ENCODE results near the gene MISFA.
"Not testable (repeated sequence)": the region's sequence is repeated elsewhere in the genome, so short reads cannot be mapped to it uniquely, and the experiment has no call there.

Gene MISFA

DNA sequence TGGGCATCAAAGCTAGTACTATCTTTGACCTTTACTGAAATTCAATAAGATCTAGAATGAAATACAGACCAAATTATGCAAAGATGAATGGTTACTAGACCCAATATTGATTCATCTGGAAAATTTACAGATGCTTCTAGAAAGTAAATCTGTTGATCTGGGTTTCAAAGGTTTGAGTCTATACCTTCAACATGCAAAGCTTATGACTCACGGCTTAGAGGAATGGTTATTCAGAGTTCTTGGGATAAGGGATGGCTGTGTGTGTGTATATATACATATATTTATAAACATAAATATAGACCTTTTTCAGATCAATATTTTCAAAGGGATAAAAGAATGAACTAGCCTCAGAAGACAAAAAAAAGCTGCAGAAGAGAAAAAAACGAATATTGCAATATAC lies 33.3 kb downstream of the MISFA start:
- TF ChIP-seq ELF4 (IDR thresholded peaks at IDR 0.05) (no peak), L3MBTL2 (conservative IDR thresholded peaks at IDR 0.05) (no peak), ARNT (IDR thresholded peaks at IDR 0.05) (no peak), TARDBP (IDR thresholded peaks at IDR 0.05) (no peak), NFRKB (IDR thresholded peaks at IDR 0.05) (no peak), LEF1 (IDR thresholded peaks at IDR 0.05; ENCODE audit: borderline replicate concordance) (no peak), HDGF (IDR thresholded peaks at IDR 0.05; ENCODE audit: borderline replicate concordance) (no peak), CTBP1 (IDR thresholded peaks at IDR 0.05; ENCODE audit: borderline replicate concordance) (no peak), FOXK2 (IDR thresholded peaks at IDR 0.05) (no peak), BHLHE40 (IDR thresholded peaks at IDR 0.05; ENCODE audit: borderline replicate concordance) (no peak), SP1 (IDR thresholded peaks at IDR 0.05) (no peak), ZNF384 (IDR thresholded peaks at IDR 0.05) (no peak), SUZ12 (IDR thresholded peaks at IDR 0.05) (no peak), FOXM1 (IDR thresholded peaks at IDR 0.05; ENCODE audit: borderline replicate concordance) (no peak), FOXA1 (IDR thresholded peaks at IDR 0.05) (no peak)
- ChIA-PET CTCF (no interaction called here), POLR2A (interaction anchor here (1.2 to 3.0 kb wide), 4 partner anchors 10 to 89 kb away, joined by 3 to 8 read pairs (median 6); partner anchors contain the start of gene TMEM86A)
- DNase-seq (ENCODE audit: extremely low spot score), result no peak

DNA sequence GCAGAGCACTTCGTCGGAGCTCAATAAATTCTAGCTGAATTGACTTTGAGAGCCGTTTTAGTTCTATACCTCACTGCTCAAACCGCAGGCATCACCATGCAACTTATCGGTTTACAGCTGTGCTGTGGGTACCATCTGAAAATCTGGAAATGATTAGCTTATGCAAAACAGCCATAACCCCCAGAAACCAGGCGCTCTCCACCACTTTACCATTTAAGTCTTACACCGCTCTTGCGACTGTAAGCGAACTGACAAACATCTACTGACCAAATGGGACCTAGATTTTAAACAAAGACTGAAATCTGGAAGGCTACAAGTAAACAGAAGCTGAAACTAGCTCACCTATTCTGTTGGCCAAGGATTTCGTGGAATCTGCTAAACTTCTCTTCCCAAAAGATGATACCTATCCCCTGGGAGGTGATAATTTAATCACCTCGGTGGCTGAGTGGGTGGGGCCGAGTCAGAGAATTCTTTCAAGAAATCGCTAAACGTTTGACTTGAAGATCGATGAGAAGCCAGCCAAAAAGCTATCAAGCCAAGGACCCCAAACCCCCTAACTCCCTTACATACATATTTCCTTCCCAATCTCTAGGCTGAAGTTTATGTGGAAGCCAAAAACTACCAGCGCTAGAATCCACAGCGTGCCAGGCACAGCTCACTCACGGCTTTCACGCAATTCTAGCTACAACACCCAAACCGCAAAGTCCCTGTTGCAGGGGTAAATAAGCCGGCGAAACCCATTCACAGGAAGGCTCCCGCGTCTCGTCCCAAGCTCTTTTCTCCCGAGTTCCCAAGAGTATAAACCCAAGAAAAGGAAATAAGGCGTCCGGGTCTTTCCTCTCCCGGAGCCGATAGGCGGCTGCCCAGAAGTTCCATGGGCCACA lies 33.9 kb downstream of the MISFA start:
- POLR2A ChIA-PET, result interaction anchor here (0.9 to 3.0 kb wide), 13 partner anchors 8 to 249 kb away, joined by 3 to 8 read pairs (median 4); partner anchors contain the start of genes TMEM86A and UEVLD
- DNase-seq (ENCODE audit: extremely low spot score), result no peak
- CTCF ChIA-PET, result no interaction called here
- TF ChIP-seq L3MBTL2 (conservative IDR thresholded peaks at IDR 0.05), result no peak
- TF ChIP-seq ELF4 (IDR thresholded peaks at IDR 0.05), result no peak
- no peak for TF ChIP-seq ARNT (IDR thresholded peaks at IDR 0.05)
- TF ChIP-seq, protein P1, sequence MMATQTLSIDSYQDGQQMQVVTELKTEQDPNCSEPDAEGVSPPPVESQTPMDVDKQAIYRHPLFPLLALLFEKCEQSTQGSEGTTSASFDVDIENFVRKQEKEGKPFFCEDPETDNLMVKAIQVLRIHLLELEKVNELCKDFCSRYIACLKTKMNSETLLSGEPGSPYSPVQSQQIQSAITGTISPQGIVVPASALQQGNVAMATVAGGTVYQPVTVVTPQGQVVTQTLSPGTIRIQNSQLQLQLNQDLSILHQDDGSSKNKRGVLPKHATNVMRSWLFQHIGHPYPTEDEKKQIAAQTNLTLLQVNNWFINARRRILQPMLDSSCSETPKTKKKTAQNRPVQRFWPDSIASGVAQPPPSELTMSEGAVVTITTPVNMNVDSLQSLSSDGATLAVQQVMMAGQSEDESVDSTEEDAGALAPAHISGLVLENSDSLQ (IDR thresholded peaks at IDR 0.05), result no peak
- no peak for TF ChIP-seq BHLHE40 (IDR thresholded peaks at IDR 0.05; ENCODE audit: borderline replicate concordance)
- TF ChIP-seq TARDBP (IDR thresholded peaks at IDR 0.05), result no peak
- no peak for TF ChIP-seq SP1 (IDR thresholded peaks at IDR 0.05)
- no peak for TF ChIP-seq ZNF384 (IDR thresholded peaks at IDR 0.05)
- no peak for TF ChIP-seq CTBP1 (IDR thresholded peaks at IDR 0.05; ENCODE audit: borderline replicate concordance)
- TF ChIP-seq LEF1 (IDR thresholded peaks at IDR 0.05; ENCODE audit: borderline replicate concordance), result no peak
- TF ChIP-seq SUZ12 (IDR thresholded peaks at IDR 0.05), result no peak
- no peak for TF ChIP-seq NFRKB (IDR thresholded peaks at IDR 0.05)
- TF ChIP-seq HDGF (IDR thresholded peaks at IDR 0.05; ENCODE audit: borderline replicate concordance), result no peak
- no peak for TF ChIP-seq FOXK2 (IDR thresholded peaks at IDR 0.05)
- TF ChIP-seq FOXM1 (IDR thresholded peaks at IDR 0.05; ENCODE audit: borderline replicate concordance), result no peak
- TF ChIP-seq FOXA1 (IDR thresholded peaks at IDR 0.05), result no peak

DNA sequence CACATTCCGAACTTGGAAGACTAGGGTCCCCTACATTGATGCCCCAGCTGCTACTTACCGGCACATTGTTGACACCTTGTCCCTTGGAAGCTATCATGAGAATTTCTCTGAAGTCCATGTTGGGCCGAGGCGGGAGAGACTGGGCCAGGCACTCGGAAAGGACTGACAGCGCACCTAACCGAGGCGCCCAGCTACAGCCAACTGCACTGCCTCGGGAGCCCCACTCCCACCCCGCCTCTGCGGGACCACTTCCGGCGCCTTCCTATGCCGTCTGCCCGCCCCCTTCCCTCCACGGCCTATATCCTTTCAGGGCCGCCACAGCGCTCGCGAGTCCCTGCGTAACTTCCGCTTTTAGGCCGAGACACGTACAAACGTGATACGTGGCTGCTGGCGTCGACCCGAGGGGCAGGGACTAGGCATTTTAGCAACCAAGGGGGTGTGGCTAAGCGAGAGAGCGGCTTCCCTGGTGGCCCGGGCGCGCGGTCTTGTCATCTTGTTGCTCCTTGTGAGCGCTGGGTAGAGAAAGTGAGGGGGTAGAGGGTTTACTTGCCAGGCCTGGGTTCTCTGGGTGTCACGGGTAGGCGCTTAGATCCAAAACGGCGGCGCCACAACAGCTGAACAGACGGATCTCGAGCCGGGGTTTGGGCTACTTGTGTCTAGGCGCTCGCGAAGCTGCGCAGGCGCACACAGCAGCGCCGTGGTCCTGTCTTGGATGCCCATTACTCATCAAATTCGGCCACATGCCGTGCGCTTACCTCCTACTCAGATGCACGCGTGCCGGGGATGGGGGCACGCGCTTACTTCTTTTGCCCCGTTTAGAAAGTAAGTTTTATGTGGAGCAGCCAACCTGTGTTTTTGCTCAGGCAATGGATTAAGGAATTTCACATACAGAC lies 34.8 kb downstream of the MISFA start, which contains the start of gene SPTY2D1:
SPTY2D1 (minus strand) TSS at position 203 of the 893 bp plus-strand sequence; CDS start at position 118, 85 bp downstream.
- ChIA-PET POLR2A (interaction anchor here (0.9 to 3.0 kb wide), 15 partner anchors 9 to 250 kb away, joined by 3 to 8 read pairs (median 4); partner anchors contain the start of genes TMEM86A, TSG101 and UEVLD), CTCF (no interaction called here)
- TF ChIP-seq, protein P1 (IDR thresholded peaks at IDR 0.05), result peak; percentile 70
- TF ChIP-seq FOXM1 (IDR thresholded peaks at IDR 0.05; ENCODE audit: borderline replicate concordance) (no peak), CTBP1 (IDR thresholded peaks at IDR 0.05; ENCODE audit: borderline replicate concordance) (no peak), ZNF384 (IDR thresholded peaks at IDR 0.05) (no peak), BHLHE40 (IDR thresholded peaks at IDR 0.05; ENCODE audit: borderline replicate concordance) (no peak), L3MBTL2 (conservative IDR thresholded peaks at IDR 0.05) (peak; percentile 95), FOXA1 (IDR thresholded peaks at IDR 0.05) (no peak), FOXK2 (IDR thresholded peaks at IDR 0.05) (no peak), SUZ12 (IDR thresholded peaks at IDR 0.05) (no peak), HDGF (IDR thresholded peaks at IDR 0.05; ENCODE audit: borderline replicate concordance) (no peak), LEF1 (IDR thresholded peaks at IDR 0.05; ENCODE audit: borderline replicate concordance) (no peak), ELF4 (IDR thresholded peaks at IDR 0.05) (peak; percentile 57; the same call in 1 of the 2 replicates), NFRKB (IDR thresholded peaks at IDR 0.05) (no peak), TARDBP (IDR thresholded peaks at IDR 0.05) (no peak), SP1 (IDR thresholded peaks at IDR 0.05) (no peak), ARNT (IDR thresholded peaks at IDR 0.05) (no peak)
- DNase-seq (ENCODE audit: extremely low spot score), result peak; percentile 95

DNA sequence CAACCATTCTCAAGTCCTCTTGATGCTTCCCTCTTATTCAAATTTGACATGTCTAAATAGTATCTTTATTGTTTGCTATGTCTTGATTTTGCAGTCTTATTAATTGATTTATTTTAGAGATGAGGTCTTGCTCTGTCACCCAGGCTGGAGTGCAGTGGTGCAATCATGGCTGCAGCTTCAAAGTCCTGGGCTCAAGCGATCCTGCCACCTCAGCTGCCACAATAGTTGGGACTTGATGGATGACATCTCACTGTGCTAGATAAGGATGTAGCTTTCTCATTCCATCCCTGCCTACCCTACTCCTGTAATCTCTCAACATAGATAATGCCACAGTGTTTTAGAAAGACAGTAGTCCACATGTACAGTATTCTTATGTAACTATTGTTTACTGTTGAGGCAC lies 42.1 kb downstream of the MISFA start:
- no peak for DNase-seq (ENCODE audit: extremely low spot score)
- no peak for TF ChIP-seq BHLHE40 (IDR thresholded peaks at IDR 0.05; ENCODE audit: borderline replicate concordance)
- TF ChIP-seq L3MBTL2 (conservative IDR thresholded peaks at IDR 0.05), result no peak
- no peak for TF ChIP-seq CTBP1 (IDR thresholded peaks at IDR 0.05; ENCODE audit: borderline replicate concordance)
- TF ChIP-seq SUZ12 (IDR thresholded peaks at IDR 0.05), result no peak
- TF ChIP-seq SP1 (IDR thresholded peaks at IDR 0.05), result no peak
- no peak for TF ChIP-seq NFRKB (IDR thresholded peaks at IDR 0.05)
- no peak for TF ChIP-seq ARNT (IDR thresholded peaks at IDR 0.05)
- no peak for TF ChIP-seq ZNF384 (IDR thresholded peaks at IDR 0.05)
- TF ChIP-seq FOXM1 (IDR thresholded peaks at IDR 0.05; ENCODE audit: borderline replicate concordance), result no peak
- TF ChIP-seq HDGF (IDR thresholded peaks at IDR 0.05; ENCODE audit: borderline replicate concordance), result no peak
- TF ChIP-seq FOXK2 (IDR thresholded peaks at IDR 0.05), result no peak
- no peak for TF ChIP-seq TARDBP (IDR thresholded peaks at IDR 0.05)
- no peak for TF ChIP-seq LEF1 (IDR thresholded peaks at IDR 0.05; ENCODE audit: borderline replicate concordance)
- no peak for TF ChIP-seq ELF4 (IDR thresholded peaks at IDR 0.05)
- TF ChIP-seq, protein P1 (IDR thresholded peaks at IDR 0.05), result no peak
- TF ChIP-seq FOXA1 (IDR thresholded peaks at IDR 0.05), result no peak
- CTCF ChIA-PET, result no interaction called here
- POLR2A ChIA-PET, result no interaction called here

DNA sequence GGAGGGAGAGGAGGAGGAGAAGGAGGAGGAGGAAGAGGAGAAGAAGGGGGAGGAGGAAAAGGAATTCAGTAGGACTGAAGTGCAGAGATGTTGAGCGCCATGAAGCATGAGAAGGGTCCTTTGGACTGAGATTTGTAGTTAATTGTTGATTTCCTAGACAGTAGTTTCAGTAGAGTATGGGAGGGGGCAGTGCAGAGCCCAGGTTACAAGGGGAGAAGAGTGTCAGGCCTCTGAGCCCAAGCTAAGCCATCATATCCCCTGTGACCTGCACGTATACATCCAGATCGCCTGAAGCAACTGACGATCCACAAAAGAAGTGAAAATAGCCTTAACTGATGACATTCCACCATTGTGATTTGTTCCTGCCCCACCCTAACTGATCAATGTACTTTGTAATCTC lies 43.4 kb downstream of the MISFA start:
- DNase-seq (ENCODE audit: extremely low spot score); POLR2A ChIA-PET; CTCF ChIA-PET: not testable (repeated sequence)

Measured in HEK293T (cell line).